ENCODE results near the gene SPATS2.
A peak's percentile ranks its signal among the peaks of the same experiment; 100 is the strongest.
"Not testable (repeated sequence)": the region's sequence is repeated elsewhere in the genome, so short reads cannot be mapped to it uniquely, and the experiment has no call there.

The SPATS2 gene

GRCh38 chr12:49357103-49357678 lies 10.1 kb upstream of the SPATS2 start:
- no peak for DNase-seq

GRCh38 chr12:49358483-49359141 lies 8.7 kb upstream of the SPATS2 start:
- peak; percentile 56 to 69 for DNase-seq

GRCh38 chr12:49359671-49360070 lies 7.6 kb upstream of the SPATS2 start:
- no peak for DNase-seq

- DNase-seq = no peak
These were observed 5.2 kb upstream of the SPATS2 start for GRCh38 chr12:49362077-49362476.

GRCh38 chr12:49364989-49365388 lies 2.3 kb upstream of the SPATS2 start:
- DNase-seq = no peak

- no peak for DNase-seq
These were observed 1.7 kb upstream of the SPATS2 start for GRCh38 chr12:49365542-49365941.

GRCh38 chr12:49366096-49366651 lies 1.1 kb upstream of the SPATS2 start:
- DNase-seq = no peak

GRCh38 chr12:49366652-49367380 lies 446 bp upstream of the SPATS2 start:
- DNase-seq = peak; percentile 93 to 96

- no peak for DNase-seq
These were observed 958 bp downstream of the SPATS2 start for GRCh38 chr12:49368240-49368600.

GRCh38 chr12:49369411-49370145 lies 2.3 kb downstream of the SPATS2 start:
- peak; percentile 40 to 42 for DNase-seq

- no peak for DNase-seq
These were observed 3.3 kb downstream of the SPATS2 start for GRCh38 chr12:49370539-49370938.

GRCh38 chr12:49375406-49375805 lies 8.1 kb downstream of the SPATS2 start:
- DNase-seq = no peak

- no peak for DNase-seq
These were observed 10.1 kb downstream of the SPATS2 start for GRCh38 chr12:49377386-49377785.

- not testable (repeated sequence) for DNase-seq
These were observed 12.9 kb downstream of the SPATS2 start for GRCh38 chr12:49380184-49380583.

GRCh38 chr12:49388682-49389386 lies 21.6 kb downstream of the SPATS2 start:
- peak; percentile 81 to 83 for DNase-seq

GRCh38 chr12:49389387-49389703 lies 22.1 kb downstream of the SPATS2 start:
- no peak for DNase-seq

GRCh38 chr12:49397000-49397399 lies 29.7 kb downstream of the SPATS2 start:
- no peak for DNase-seq

- no peak for DNase-seq
These were observed 33.0 kb downstream of the SPATS2 start for GRCh38 chr12:49400304-49400703.

GRCh38 chr12:49403971-49404450 lies 36.7 kb downstream of the SPATS2 start:
- no peak for DNase-seq

GRCh38 chr12:49404956-49405355 lies 37.7 kb downstream of the SPATS2 start:
- no peak for DNase-seq

GRCh38 chr12:49410818-49411217 lies 43.6 kb downstream of the SPATS2 start:
- DNase-seq = no peak

GRCh38 chr12:49413010-49413409 lies 45.7 kb downstream of the SPATS2 start:
- DNase-seq = no peak

- DNase-seq = no peak
These were observed 46.5 kb downstream of the SPATS2 start for GRCh38 chr12:49413796-49414195.
